Central memory CD4-positive, alpha-beta T cell (primary cell): ENCODE measurements around the gene CDK17.
A peak's percentile ranks its signal among the peaks of the same experiment; 100 is the strongest.
"Not testable (repeated sequence)": the region's sequence is repeated elsewhere in the genome, so short reads cannot be mapped to it uniquely, and the experiment has no call there.

Source experiments
- DNase-seq: peaks from one replicate; pipeline ENCODE4 v3.0.0; 2022

CDK17 gene

GRCh38 chr12:96417688-96418087 lies 17.4 kb upstream of the CDK17 start:
- DNase-seq: not testable (repeated sequence)

GRCh38 chr12:96416033-96416799 lies 16.0 kb upstream of the CDK17 start:
- DNase-seq: no peak

DNA sequence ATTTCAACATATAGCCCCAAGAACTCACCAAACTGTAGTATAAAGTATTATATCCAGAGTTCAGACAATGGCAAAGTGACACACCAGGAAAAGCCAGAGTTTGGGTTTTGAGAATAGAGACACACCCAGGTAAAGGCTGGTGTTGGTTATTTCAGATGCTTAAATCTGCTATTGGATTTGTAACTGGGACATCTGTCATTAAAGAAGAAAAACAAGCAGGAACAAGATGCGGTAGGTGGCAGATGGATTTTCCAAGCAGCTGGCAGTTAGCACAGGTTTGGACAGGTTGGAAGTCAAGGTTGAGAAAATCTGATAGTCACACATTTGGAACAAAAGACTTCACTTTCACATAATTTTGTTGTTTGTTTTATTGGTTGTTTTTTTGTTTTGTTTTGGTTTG lies 14.4 kb upstream of the CDK17 start:
- DNase-seq: no peak

DNA sequence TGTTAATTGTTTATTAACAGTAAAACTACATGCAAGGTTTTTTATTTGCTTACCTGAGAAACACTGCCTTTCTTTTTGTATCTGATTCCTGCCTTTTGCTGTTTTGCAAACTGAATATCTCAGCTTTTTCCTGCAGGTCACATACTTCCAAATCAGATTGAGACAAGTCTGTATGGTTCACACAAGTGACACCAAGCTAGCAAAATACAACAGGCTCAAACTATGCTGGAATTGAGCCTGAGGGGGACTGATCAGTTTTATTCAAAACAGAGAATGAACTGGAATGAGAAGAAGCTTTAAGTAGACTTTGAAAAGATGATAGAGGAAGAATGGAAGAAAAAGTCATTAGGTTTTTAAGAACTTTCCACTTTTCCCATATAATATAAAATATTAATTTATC lies 12.2 kb upstream of the CDK17 start:
- no peak for DNase-seq

DNA sequence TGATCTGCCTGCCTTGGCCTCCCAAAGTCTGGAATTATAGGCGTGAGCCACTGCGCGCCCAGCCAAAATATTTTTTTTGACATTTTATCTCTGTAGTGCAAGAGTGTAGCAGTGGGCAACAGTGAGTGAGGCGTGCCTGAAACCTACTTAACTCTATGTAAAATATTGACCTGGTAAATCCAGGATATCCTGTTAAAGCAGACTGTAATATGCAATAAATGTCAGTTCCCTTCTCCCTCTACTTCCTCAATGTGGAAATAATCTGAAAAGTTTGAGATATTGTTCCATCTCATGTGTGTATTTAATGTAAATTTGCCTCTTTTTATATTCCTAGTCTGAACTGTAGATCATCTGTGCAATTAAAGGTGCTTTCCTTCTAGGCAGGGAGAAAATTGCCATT lies 9.5 kb upstream of the CDK17 start:
- DNase-seq: no peak

DNA sequence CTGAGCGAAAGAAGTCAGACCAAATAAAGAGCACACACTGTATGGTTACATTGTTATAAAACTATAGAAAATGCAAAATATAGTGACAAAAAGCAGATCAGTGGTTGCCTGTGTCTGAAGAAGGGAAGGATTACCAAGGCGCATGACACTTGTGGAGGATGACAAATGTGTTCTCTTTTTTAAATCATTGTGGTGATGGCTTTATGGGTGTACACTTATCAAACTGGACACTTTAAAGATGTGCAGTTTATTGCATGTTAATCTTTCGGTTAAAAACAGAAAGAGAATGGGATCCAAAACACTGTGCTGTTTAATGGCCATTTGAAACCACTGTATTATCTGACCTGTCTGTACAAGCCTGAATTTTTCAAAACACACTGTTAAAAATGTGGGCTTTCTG lies 8.8 kb upstream of the CDK17 start:
- no peak for DNase-seq

GRCh38 chr12:96407429-96408097 lies 7.3 kb upstream of the CDK17 start:
- DNase-seq: not testable (repeated sequence)

DNA sequence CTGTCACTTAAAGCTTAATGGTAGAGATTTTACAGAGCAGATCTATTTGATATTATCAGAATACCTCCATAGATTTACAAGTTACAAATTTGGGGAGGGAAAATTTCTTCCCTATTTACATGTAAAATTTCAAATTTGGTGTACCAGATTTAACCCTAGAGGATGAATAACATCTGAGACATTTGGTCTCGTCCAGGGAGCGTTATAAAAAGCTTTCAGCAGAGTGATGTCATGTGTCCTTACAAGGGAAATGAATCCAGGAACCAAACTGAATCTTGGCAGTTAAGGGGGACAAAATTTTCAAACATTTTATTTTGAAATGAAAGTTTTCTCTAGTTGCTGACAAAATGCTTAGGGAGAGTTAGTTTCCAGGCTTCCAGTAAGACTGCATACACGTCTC lies 4.5 kb upstream of the CDK17 start:
- DNase-seq: no peak

DNA sequence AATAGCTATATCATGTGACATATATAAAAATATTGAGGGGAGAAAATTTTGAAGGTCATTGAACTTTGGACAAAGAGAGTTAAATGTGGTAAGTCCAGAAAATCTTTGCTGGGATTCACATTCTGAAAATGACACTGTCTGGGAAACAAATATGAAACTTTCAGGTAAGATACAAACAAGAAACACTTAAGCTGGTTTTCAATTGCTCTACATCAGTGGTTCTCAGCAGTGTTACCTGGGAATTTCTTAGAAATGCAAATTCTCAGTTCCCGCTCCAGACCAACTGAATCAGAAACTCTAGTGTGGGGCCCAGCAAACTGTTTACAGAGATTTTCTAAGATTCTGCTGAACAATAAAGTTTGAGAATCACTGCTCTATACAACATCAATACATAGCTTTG lies 3.6 kb upstream of the CDK17 start:
- DNase-seq: no peak

DNA sequence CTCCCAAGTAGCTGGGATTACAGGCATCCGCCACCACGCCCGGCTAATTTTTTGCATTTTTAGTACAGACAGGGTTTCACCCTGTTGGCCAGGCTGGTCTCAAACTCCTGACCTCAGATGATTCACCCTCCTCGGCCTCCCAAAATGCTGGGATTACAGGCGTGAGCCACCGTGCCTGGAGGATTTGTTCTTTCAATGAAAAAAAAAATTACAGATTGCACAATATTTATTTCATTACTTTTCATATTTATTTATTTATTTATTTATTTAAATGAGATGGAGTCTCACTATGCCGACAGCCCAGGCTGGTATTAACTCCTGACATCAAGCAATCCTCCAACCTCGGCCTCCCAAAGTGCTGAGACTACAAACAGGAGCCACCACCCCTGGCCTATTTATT lies 2.3 kb upstream of the CDK17 start:
- DNase-seq: not testable (repeated sequence)

GRCh38 chr12:96402061-96402460 lies 1.8 kb upstream of the CDK17 start:
- DNase-seq: no peak

- DNase-seq: peak; percentile 85
These were observed 1.0 kb upstream of the CDK17 start for GRCh38 chr12:96401076-96401871.

GRCh38 chr12:96400631-96401075 lies 414 bp upstream of the CDK17 start:
- DNase-seq: no peak

- peak; percentile 74 for DNase-seq
These were observed 920 bp downstream of the CDK17 start for GRCh38 chr12:96399120-96399918.

DNA sequence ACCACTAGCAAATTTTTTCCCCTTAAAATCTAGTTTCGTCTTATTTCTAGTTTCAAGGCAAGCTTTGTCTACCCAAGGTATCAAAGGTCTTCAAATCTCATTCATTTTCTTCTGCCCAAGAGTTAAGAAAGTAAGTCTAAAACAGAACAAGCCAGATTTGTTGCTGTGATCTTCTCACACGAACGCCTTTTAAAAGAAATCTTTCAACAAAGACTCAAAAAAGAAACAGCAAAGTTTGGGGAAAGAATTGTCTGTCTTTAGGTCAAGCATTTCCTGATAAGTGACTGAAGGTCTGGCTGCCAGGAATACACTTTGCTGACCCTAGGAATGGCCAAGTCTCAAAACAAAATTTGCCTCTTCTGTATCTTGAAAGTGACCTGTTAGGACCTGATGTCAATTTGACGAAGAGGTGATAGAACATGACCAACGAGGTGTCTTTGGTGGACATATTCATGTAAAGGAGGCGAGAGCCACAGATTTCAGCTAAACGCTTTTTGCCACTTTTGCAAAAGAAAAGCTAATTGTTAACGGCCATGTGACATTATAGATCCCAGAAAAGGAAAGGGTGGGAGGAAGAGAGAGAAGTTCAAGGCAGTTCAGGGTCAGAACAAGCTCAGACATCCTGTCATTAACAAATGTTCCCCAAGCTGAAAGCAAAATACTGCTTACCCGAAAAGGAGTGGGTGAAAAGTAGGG lies 1.7 kb downstream of the CDK17 start:
- DNase-seq: no peak

- DNase-seq: no peak
These were observed 2.3 kb downstream of the CDK17 start for GRCh38 chr12:96397756-96398423.

DNA sequence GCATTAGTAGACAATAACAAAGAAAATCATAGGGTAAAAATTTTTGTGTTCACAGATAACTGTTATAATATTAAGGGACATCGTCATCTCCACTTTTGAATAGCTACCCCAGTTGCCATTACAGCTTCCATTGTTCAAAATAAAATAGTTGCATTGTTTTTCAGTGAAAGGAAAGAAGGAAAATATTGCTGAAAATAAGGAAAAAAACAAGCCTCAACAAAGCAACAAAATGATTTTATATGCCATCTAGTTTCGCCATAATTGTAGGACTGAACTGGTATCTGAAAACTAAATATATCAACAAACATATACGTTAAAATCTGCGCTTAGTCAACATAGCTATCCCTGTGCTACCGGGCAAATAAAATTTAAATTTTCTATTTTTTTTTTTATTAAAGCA lies 3.3 kb downstream of the CDK17 start:
- no peak for DNase-seq

GRCh38 chr12:96396209-96396608 lies 4.0 kb downstream of the CDK17 start:
- no peak for DNase-seq

DNA sequence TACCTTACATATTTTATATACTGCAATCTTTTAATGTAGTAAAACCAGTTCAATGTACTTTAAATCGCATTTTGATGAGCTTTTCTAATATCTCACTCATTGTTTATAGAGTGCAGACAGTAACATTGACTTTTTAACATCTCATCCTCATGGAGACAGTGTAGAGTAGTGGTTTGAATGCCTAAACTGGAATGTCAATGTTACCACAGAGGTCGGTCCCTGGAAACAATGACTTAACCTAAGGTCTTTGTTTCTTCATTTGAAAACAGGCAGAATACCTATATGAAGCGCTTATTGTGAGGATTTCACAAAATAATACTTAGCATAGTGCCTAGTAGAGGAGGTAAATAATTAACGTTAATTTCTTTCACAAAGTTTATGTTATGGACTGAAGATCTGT lies 5.0 kb downstream of the CDK17 start:
- no peak for DNase-seq

- DNase-seq: not testable (repeated sequence)
These were observed 7.0 kb downstream of the CDK17 start for GRCh38 chr12:96393229-96393628.

GRCh38 chr12:96392397-96392796 lies 7.8 kb downstream of the CDK17 start:
- DNase-seq: no peak

DNA sequence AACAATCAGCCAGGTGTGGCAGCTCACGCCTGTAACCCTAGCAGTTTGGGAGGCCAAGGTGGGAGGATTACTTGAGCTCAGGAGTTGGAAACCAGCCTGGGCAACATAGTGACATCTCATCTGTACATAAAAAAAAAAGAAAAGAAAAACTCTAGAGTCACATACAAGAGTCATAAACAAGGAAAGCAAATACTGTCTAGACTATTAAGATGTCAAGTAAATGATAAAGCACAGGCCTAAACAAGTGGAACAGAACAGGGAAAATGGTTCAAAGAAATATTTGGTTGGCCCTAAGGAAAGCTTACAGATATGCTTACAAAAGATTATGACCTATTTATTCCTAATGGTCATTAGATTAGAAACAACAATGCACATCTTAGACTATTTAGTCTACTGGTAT lies 12.3 kb downstream of the CDK17 start:
- no peak for DNase-seq
